Skeletal muscle tissue (tissue), 5 donors: ENCODE data around the gene CD63. TPM values are rescaled to one million over a fixed set of nuclear protein-coding genes. Genes with fewer than 3 reads are reported as not detected.

Source experiments
- H3K27ac ChIP-seq: one replicate; pipeline ENCODE4 v1.7.0; 2013; ENCODE audit warnings: mild to moderate bottlenecking, low read depth, low read length, inconsistent platforms
- H3K27me3 ChIP-seq, 3 donors: one replicate each; pipeline ENCODE4 v1.7.0; 2013; ENCODE audit warnings: low read length in 3 of 3; ENCODE audit not compliant: control insufficient read depth in 3 of 3, insufficient read depth in 3 of 3
- H3K36me3 ChIP-seq, 3 donors: one replicate each; pipeline ENCODE4 v1.7.0; 2013; ENCODE audit warnings: low read length in 3 of 3; ENCODE audit not compliant: control insufficient read depth in 3 of 3, insufficient read depth in 3 of 3
- H3K4me1 ChIP-seq, 3 donors: one replicate each; pipeline ENCODE4 v1.7.0; 2013; ENCODE audit warnings: low read length in 3 of 3, mild to moderate bottlenecking in 3 of 3; ENCODE audit not compliant: control insufficient read depth in 3 of 3, insufficient read depth in 3 of 3
- H3K4me3 ChIP-seq, 3 donors: one replicate each; pipeline ENCODE4 v1.7.0; 2013; ENCODE audit warnings: low read length in 3 of 3
- H3K9ac ChIP-seq, 3 donors: one replicate each; pipeline ENCODE4 v1.7.0; 2013; ENCODE audit warnings: low read length in 3 of 3, mild to moderate bottlenecking in 3 of 3, moderate library complexity in 2 of 3, low read depth in 1 of 3
- H3K9me3 ChIP-seq, 3 donors: one replicate each; pipeline ENCODE4 v1.7.0; 2013; ENCODE audit warnings: low read length in 3 of 3; ENCODE audit not compliant: control insufficient read depth in 3 of 3
- small RNA-seq: library from RNA; depleted of rRNA; stranded (forward); fragments of <200 nt; gene quantifications from one replicate; pipeline ENCODE3, GENCODE V24; 2014
- total RNA-seq: library from RNA; depleted of rRNA; stranded (reverse); fragments of >200 nt; gene quantifications from one replicate; pipeline ENCODE4 v1.2.3, GENCODE V29; 2014
- donor health status: Osteomylitis.

Gene CD63
- total RNA-seq, 1 donor from 2014 or later = 1,640 TPM

GRCh38 chr12:55682087-55682796 lies 46.6 kb downstream of the CD63 start:
- H3K4me1 ChIP-seq = peaks cover 8 to 35% (median 16%) of the 10 kb centered on the region in 3 donors
- peak overlapping the region; percentile 63 to 76 (median 63) for H3K4me3 ChIP-seq
- H3K9me3 ChIP-seq = no peaks in the 10 kb centered on the region
- peaks cover 0 to 5% (median 0%) of the 10 kb centered on the region in 3 donors for H3K27me3 ChIP-seq
- H3K27ac ChIP-seq = peak overlapping the region; percentile 80
- peaks cover 19 to 22% (median 21%) of the 10 kb centered on the region in 3 donors for H3K36me3 ChIP-seq
- H3K9ac ChIP-seq = peak overlapping the region; percentile 59 to 76 (median 67)

- Histone ChIP-seq H3K4me3 (peak overlapping the region; percentile 63 to 76 (median 63)), H3K36me3 (peaks cover 13 to 18% (median 16%) of the 10 kb centered on the region in 3 donors), H3K4me1 (peaks cover 8 to 30% (median 16%) of the 10 kb centered on the region in 3 donors), H3K27ac (peak overlapping the region; percentile 80), H3K27me3 (peaks cover 0 to 5% (median 0%) of the 10 kb centered on the region in 3 donors), H3K9me3 (no peaks in the 10 kb centered on the region), H3K9ac (peak overlapping the region; percentile 59 to 76 (median 67))
Observed at GRCh38 chr12:55681142-55682077, 47.4 kb downstream of the CD63 start.

DNA sequence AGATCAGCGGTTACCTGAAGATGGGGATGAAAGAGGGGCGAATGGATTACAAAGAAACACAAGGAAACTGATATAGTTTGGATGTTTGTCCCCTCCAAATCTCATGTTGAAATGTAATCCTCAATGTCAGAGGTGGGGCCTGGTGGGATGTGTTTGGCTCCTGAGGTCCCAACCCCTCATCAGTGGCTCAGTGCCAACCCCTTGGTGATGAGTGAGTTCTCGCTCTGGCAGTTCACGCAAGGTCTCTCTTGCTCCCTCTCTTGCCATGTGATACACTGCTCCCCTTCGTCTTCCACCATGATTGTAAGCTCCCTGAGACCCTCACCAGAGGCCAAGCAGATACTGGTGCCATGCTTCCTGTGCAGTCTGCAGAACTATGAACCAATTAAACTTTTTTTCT lies 49.1 kb downstream of the CD63 start:
- Histone ChIP-seq H3K27me3 (peaks cover 0 to 5% (median 0%) of the 10 kb centered on the region in 3 donors), H3K9ac (no peak overlapping the region), H3K4me1 (peaks cover 8 to 26% (median 16%) of the 10 kb centered on the region in 3 donors), H3K36me3 (peaks cover 0 to 2% (median 2%) of the 10 kb centered on the region in 3 donors), H3K27ac (no peak overlapping the region), H3K4me3 (no peak overlapping the region), H3K9me3 (no peaks in the 10 kb centered on the region)

- Histone ChIP-seq H3K27ac (no peak overlapping the region), H3K9me3 (no peaks in the 10 kb centered on the region), H3K9ac (no peak overlapping the region), H3K4me3 (no peak overlapping the region), H3K36me3 (no peaks in the 10 kb centered on the region), H3K4me1 (peaks cover 5 to 6% (median 6%) of the 10 kb centered on the region in 3 donors), H3K27me3 (peaks cover 0 to 2% (median 0%) of the 10 kb centered on the region in 3 donors)
Observed at GRCh38 chr12:55676707-55677106, 52.1 kb downstream of the CD63 start.

DNA sequence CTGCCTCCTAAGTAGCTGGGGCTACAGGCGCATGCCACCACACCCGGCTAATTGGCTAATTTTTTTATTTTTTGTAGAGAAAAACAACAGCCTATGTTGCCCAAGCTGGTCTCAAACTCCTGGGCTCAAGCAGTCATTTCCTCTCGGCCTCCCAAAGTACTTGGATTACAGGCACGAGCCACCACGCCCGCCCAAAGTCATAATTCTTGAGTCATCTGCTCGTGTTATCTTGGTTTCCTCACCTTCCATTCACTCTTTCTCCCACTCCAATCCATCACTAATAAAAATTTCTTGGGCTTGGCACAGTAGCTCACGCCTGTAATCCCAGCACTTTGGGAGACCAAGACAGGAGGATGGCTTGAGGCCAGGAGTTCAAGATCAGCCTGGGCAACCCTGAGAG lies 53.1 kb downstream of the CD63 start:
- no peak overlapping the region for H3K9ac ChIP-seq
- no peaks in the 10 kb centered on the region for H3K9me3 ChIP-seq
- H3K36me3 ChIP-seq = no peaks in the 10 kb centered on the region
- no peak overlapping the region for H3K4me3 ChIP-seq
- H3K27ac ChIP-seq = no peak overlapping the region
- no peaks in the 10 kb centered on the region for H3K27me3 ChIP-seq
- no peaks in the 10 kb centered on the region for H3K4me1 ChIP-seq

Small RNAs within 50 kb of the gene (small RNA-seq; reads per million reads assigned to genes)
- not detected for gene AC009779.1
- not detected for gene RF00017

Other genes starting within 250 kb of the CD63 start
- not detected for gene OR6C68, start 236.6 kb downstream of the CD63 start, total RNA-seq
- gene OR6C4, start 179.4 kb downstream of the CD63 start, total RNA-seq = not detected
- not detected for gene OR2AP1, start 156.5 kb downstream of the CD63 start, total RNA-seq
- not detected for gene OR10P1, start 92.1 kb downstream of the CD63 start, total RNA-seq
- 123 TPM for gene ITGA7, start 21.1 kb downstream of the CD63 start, total RNA-seq
- 42.3 TPM for gene BLOC1S1, start 13.0 kb downstream of the CD63 start, total RNA-seq
- 19.8 TPM for gene RDH5, start 8.6 kb downstream of the CD63 start, total RNA-seq
- gene GDF11, start 14.1 kb upstream of the CD63 start, total RNA-seq = 3.1 TPM
- 71.5 TPM for gene SARNP, start 88.7 kb upstream of the CD63 start, total RNA-seq
- 11.0 TPM for gene ORMDL2, start 89.0 kb upstream of the CD63 start, total RNA-seq
- 33.4 TPM for gene DNAJC14, start 100.6 kb upstream of the CD63 start, total RNA-seq
- 2.6 TPM for gene MMP19, start 113.9 kb upstream of the CD63 start, total RNA-seq
- 16.2 TPM for gene PYM1, start 198.9 kb upstream of the CD63 start, total RNA-seq
- 6.8 TPM for gene DGKA, start 202.2 kb upstream of the CD63 start, total RNA-seq
- 0.52 TPM for gene PMEL, start 237.0 kb upstream of the CD63 start, total RNA-seq
- gene CDK2, start 237.8 kb upstream of the CD63 start, total RNA-seq = 9.4 TPM
- gene RAB5B, start 245.1 kb upstream of the CD63 start, total RNA-seq = 34.4 TPM